HEK293T (cell line): ENCODE measurements around the gene LMNTD1.

Source experiments
- CTCF ChIA-PET: fragments of 350-600 bp; formaldehyde crosslinking; extraction: SDS; loops from one replicate; lab custom pipeline; 2021; ENCODE audit warnings: antibody characterized with exemption, inconsistent platforms; lab: Yijun Ruan, JAX
- POLR2A ChIA-PET: fragments of 350-600 bp; formaldehyde crosslinking; extraction: SDS; loops from one replicate; lab custom pipeline; 2020; ENCODE audit warnings: antibody characterized with exemption, inconsistent platforms; lab: Yijun Ruan, JAX
- DNase-seq: peaks from one replicate; pipeline ENCODE4 v3.0.0; 2012; ENCODE audit warnings: mixed read lengths; ENCODE audit errors: extremely low spot score
- ARNT ChIP-seq: fragments of 450-650 bp; IDR thresholded peaks from 2 replicates; pipeline ENCODE4 v1.6.1; 2017; ENCODE audit warnings: mild to moderate bottlenecking
- BHLHE40 ChIP-seq: fragments of 450-650 bp; IDR thresholded peaks from 2 replicates; pipeline ENCODE4 v1.6.1; 2016; ENCODE audit warnings: mild to moderate bottlenecking, moderate library complexity, borderline replicate concordance
- CTBP1 ChIP-seq: fragments of 450-650 bp; IDR thresholded peaks from 2 replicates; pipeline ENCODE4 v1.6.1; 2016; ENCODE audit warnings: borderline replicate concordance
- ELF4 ChIP-seq: fragments of 450-650 bp; IDR thresholded peaks from 2 replicates; pipeline ENCODE4 v1.6.1; 2017; ENCODE audit warnings: antibody characterized with exemption
- FOXA1 ChIP-seq: fragments of 450-650 bp; IDR thresholded peaks from 2 replicates; pipeline ENCODE4 v1.6.1; 2016; ENCODE audit warnings: mild to moderate bottlenecking
- FOXK2 ChIP-seq: fragments of 450-650 bp; IDR thresholded peaks from 2 replicates; pipeline ENCODE4 v1.6.1; 2016; ENCODE audit warnings: mild to moderate bottlenecking
- FOXM1 ChIP-seq: fragments of 450-650 bp; IDR thresholded peaks from 2 replicates; pipeline ENCODE4 v1.6.1; 2017; ENCODE audit warnings: mild to moderate bottlenecking, borderline replicate concordance
- HDGF ChIP-seq: fragments of 450-650 bp; IDR thresholded peaks from 2 replicates; pipeline ENCODE4 v1.6.1; 2017; ENCODE audit warnings: antibody characterized with exemption, borderline replicate concordance
- L3MBTL2 ChIP-seq: fragments of 450-650 bp; conservative IDR thresholded peaks from 2 replicates; pipeline ENCODE4 v1.6.1; 2016; ENCODE audit warnings: mild to moderate bottlenecking
- LEF1 ChIP-seq: fragments of 450-650 bp; IDR thresholded peaks from 2 replicates; pipeline ENCODE4 v1.6.1; 2017; ENCODE audit warnings: mild to moderate bottlenecking, borderline replicate concordance
- NFRKB ChIP-seq: fragments of 450-650 bp; IDR thresholded peaks from 2 replicates; pipeline ENCODE4 v1.6.1; 2016; ENCODE audit warnings: mild to moderate bottlenecking, moderate library complexity
- PKNOX1 ChIP-seq: fragments of 450-650 bp; IDR thresholded peaks from 2 replicates; pipeline ENCODE4 v1.6.1; 2016
- SP1 ChIP-seq: fragments of 450-650 bp; IDR thresholded peaks from 2 replicates; pipeline ENCODE4 v1.6.1; 2017
- SUZ12 ChIP-seq: fragments of 450-650 bp; IDR thresholded peaks from 2 replicates; pipeline ENCODE4 v1.6.1; 2016; ENCODE audit warnings: mild to moderate bottlenecking
- TARDBP ChIP-seq: fragments of 450-650 bp; IDR thresholded peaks from 2 replicates; pipeline ENCODE4 v1.6.1; 2016
- ZNF384 ChIP-seq: fragments of 450-650 bp; IDR thresholded peaks from 2 replicates; pipeline ENCODE4 v1.6.1; 2016

Gene LMNTD1

GRCh38 chr12:25482625-25483024 lies 70.5 kb downstream of the LMNTD1 start:
- ChIA-PET CTCF (no interaction called here), POLR2A (no interaction called here)
- no peak for TF ChIP-seq ZNF384
- no peak for TF ChIP-seq FOXA1
- no peak for TF ChIP-seq BHLHE40
- TF ChIP-seq PKNOX1: no peak
- no peak for TF ChIP-seq FOXK2
- TF ChIP-seq TARDBP: no peak
- no peak for TF ChIP-seq HDGF
- TF ChIP-seq SP1: no peak
- no peak for TF ChIP-seq ARNT
- TF ChIP-seq FOXM1: no peak
- no peak for TF ChIP-seq LEF1
- no peak for TF ChIP-seq NFRKB
- no peak for TF ChIP-seq SUZ12
- no peak for TF ChIP-seq CTBP1
- no peak for TF ChIP-seq ELF4
- TF ChIP-seq L3MBTL2: no peak
- DNase-seq: no peak

- TF ChIP-seq HDGF (no peak), SUZ12 (no peak), L3MBTL2 (no peak), NFRKB (no peak), FOXA1 (no peak), BHLHE40 (no peak)
- ChIA-PET CTCF (no interaction called here), POLR2A (no interaction called here)
- DNase-seq: no peak
Observed at GRCh38 chr12:25480145-25480544, 72.9 kb downstream of the LMNTD1 start.

GRCh38 chr12:25477217-25477616 lies 75.9 kb downstream of the LMNTD1 start:
- no peak for DNase-seq
- ChIA-PET CTCF (interaction anchor here (0.7 kb wide), 1 partner anchor 212 kb away, joined by 3 read pairs; no protein-coding TSS in a partner anchor), POLR2A (no interaction called here)
- TF ChIP-seq ELF4: no peak
- TF ChIP-seq FOXK2: no peak
- no peak for TF ChIP-seq SP1
- no peak for TF ChIP-seq TARDBP
- no peak for TF ChIP-seq HDGF
- no peak for TF ChIP-seq PKNOX1
- no peak for TF ChIP-seq ARNT
- TF ChIP-seq FOXA1: no peak
- no peak for TF ChIP-seq FOXM1
- no peak for TF ChIP-seq BHLHE40
- no peak for TF ChIP-seq SUZ12
- no peak for TF ChIP-seq L3MBTL2
- no peak for TF ChIP-seq NFRKB
- no peak for TF ChIP-seq CTBP1
- no peak for TF ChIP-seq ZNF384
- TF ChIP-seq LEF1: no peak

GRCh38 chr12:25472453-25472852 lies 80.6 kb downstream of the LMNTD1 start:
- CTCF ChIA-PET: no interaction called here
- POLR2A ChIA-PET: no interaction called here
- no peak for DNase-seq
- no peak for TF ChIP-seq FOXM1
- no peak for TF ChIP-seq L3MBTL2
- TF ChIP-seq LEF1: no peak
- no peak for TF ChIP-seq ZNF384
- no peak for TF ChIP-seq BHLHE40
- TF ChIP-seq TARDBP: no peak
- no peak for TF ChIP-seq CTBP1
- no peak for TF ChIP-seq NFRKB
- TF ChIP-seq ELF4: no peak
- TF ChIP-seq ARNT: no peak
- no peak for TF ChIP-seq PKNOX1
- TF ChIP-seq FOXK2: no peak
- no peak for TF ChIP-seq HDGF
- TF ChIP-seq FOXA1: no peak
- no peak for TF ChIP-seq SUZ12
- TF ChIP-seq SP1: no peak

- POLR2A ChIA-PET: no interaction called here
- TF ChIP-seq SUZ12 (no peak), SP1 (no peak), ARNT (no peak), FOXA1 (no peak), NFRKB (no peak), FOXM1 (no peak), L3MBTL2 (no peak), HDGF (no peak), TARDBP (no peak), ELF4 (no peak), FOXK2 (no peak), LEF1 (no peak), PKNOX1 (no peak), ZNF384 (no peak), BHLHE40 (no peak), CTBP1 (no peak)
- CTCF ChIA-PET: no interaction called here
- DNase-seq: no peak
Observed at GRCh38 chr12:25469861-25470260, 83.2 kb downstream of the LMNTD1 start.

DNA sequence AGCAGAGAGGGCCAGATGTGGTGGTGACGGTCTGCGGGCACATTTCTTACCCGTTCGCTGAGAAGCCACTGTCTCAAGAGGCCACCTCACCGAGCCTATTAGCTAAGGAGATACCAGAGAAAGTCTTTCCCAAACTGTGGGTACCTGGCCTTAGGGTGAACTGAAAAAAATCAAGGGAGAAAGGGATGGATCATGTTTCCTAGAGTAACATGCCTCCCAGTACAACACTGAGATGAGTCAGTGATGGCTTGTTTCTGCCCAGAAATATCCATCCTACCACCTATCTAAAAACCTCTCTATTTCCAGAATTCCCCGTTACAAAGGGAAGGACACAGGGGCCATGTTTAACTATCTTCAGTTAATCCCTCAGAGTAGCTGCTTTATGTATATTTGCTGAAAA lies 83.7 kb downstream of the LMNTD1 start:
- ChIA-PET POLR2A (no interaction called here), CTCF (no interaction called here)
- DNase-seq: no peak
- TF ChIP-seq PKNOX1 (no peak), SUZ12 (no peak), LEF1 (no peak), SP1 (no peak), ARNT (no peak), FOXM1 (no peak)
